H9 (cell line): ENCODE data around the gene CAPN6. TPM values are rescaled to one million over a fixed set of nuclear protein-coding genes. Genes with fewer than 3 reads are reported as not detected.

Experiments used
- DNase-seq: peaks from one replicate; pipeline ENCODE4 v3.0.0-alpha.2; 2017
- H2AFZ ChIP-seq: one replicate; pipeline ENCODE4 v1.6.1; 2013; ENCODE audit warnings: mild to moderate bottlenecking, low read length, control low read depth, moderate library complexity
- H2AK5ac ChIP-seq: 2 replicates; pipeline ENCODE4 v1.6.1; 2013; ENCODE audit warnings: low read length, control low read depth, mixed read lengths; ENCODE audit not compliant: insufficient read length
- H2BK120ac ChIP-seq: one replicate; pipeline ENCODE4 v1.6.1; 2013; ENCODE audit warnings: low read depth, mild to moderate bottlenecking, low read length, control low read depth, inconsistent platforms; ENCODE audit not compliant: poor library complexity, severe bottlenecking
- H2BK12ac ChIP-seq: 2 replicates; pipeline ENCODE4 v1.6.1; 2013; ENCODE audit warnings: low read length, control low read depth, mixed read lengths, low read depth; ENCODE audit not compliant: insufficient read length
- H2BK15ac ChIP-seq: 2 replicates; pipeline ENCODE4 v1.6.1; 2013; ENCODE audit warnings: low read depth, low read length, control low read depth
- H2BK20ac ChIP-seq: one replicate; pipeline ENCODE4 v1.6.1; 2013; ENCODE audit warnings: low read depth, mild to moderate bottlenecking, low read length, control low read depth, inconsistent platforms; ENCODE audit not compliant: poor library complexity, severe bottlenecking
- H2BK5ac ChIP-seq: 2 replicates; pipeline ENCODE4 v1.6.1; 2013; ENCODE audit warnings: low read length, control low read depth, mixed read lengths; ENCODE audit not compliant: insufficient read length
- H3K14ac ChIP-seq: 2 replicates; pipeline ENCODE4 v1.6.1; 2013; ENCODE audit warnings: low read length, control low read depth; ENCODE audit not compliant: insufficient read depth
- H3K18ac ChIP-seq: 2 replicates; pipeline ENCODE4 v1.6.1; 2013; ENCODE audit warnings: low read depth, mild to moderate bottlenecking, mixed read lengths, low read length, control low read depth; ENCODE audit not compliant: insufficient read length
- H3K23ac ChIP-seq: 2 replicates; pipeline ENCODE4 v1.6.1; 2013; ENCODE audit warnings: low read length, control low read depth, mixed read lengths, low read depth; ENCODE audit not compliant: insufficient read length
- H3K23me2 ChIP-seq: 2 replicates; pipeline ENCODE4 v1.6.1; 2013; ENCODE audit warnings: low read depth, mild to moderate bottlenecking, mixed read lengths, low read length, control low read depth; ENCODE audit not compliant: insufficient read length, poor library complexity, severe bottlenecking
- H3K27ac ChIP-seq: 2 replicates; pipeline ENCODE4 v1.5.1; 2013; ENCODE audit warnings: low read length, control low read depth, mixed read lengths, low read depth; ENCODE audit not compliant: insufficient read length
- H3K27me3 ChIP-seq: 2 replicates; pipeline ENCODE4 v1.6.1; 2013; ENCODE audit warnings: low read length, control low read depth, inconsistent platforms; ENCODE audit not compliant: insufficient read depth
- H3K4ac ChIP-seq: 2 replicates; pipeline ENCODE4 v1.6.1; 2013; ENCODE audit warnings: low read depth, mild to moderate bottlenecking, control low read depth, inconsistent platforms, low read length, moderate library complexity
- H3K4me1 ChIP-seq: 2 replicates; pipeline ENCODE4 v1.6.1; 2013; ENCODE audit warnings: low read length, control low read depth, inconsistent platforms; ENCODE audit not compliant: insufficient read depth
- H3K4me2 ChIP-seq: 2 replicates; pipeline ENCODE4 v1.6.1; 2013; ENCODE audit warnings: low read length, control low read depth, mixed read lengths; ENCODE audit not compliant: insufficient read length, insufficient read depth
- H3K56ac ChIP-seq: 2 replicates; pipeline ENCODE4 v1.6.1; 2013; ENCODE audit warnings: low read depth, mild to moderate bottlenecking, mixed read lengths, low read length, control low read depth; ENCODE audit not compliant: insufficient read length
- H3K79me1 ChIP-seq: 2 replicates; pipeline ENCODE4 v1.6.1; 2013; ENCODE audit warnings: low read depth, mild to moderate bottlenecking, moderate library complexity, low read length, control low read depth, inconsistent platforms; ENCODE audit not compliant: insufficient read depth, poor library complexity, severe bottlenecking
- H3K79me2 ChIP-seq: 2 replicates; pipeline ENCODE4 v1.6.1; 2013; ENCODE audit warnings: low read length, control low read depth, inconsistent platforms; ENCODE audit not compliant: insufficient read depth
- H3K9ac ChIP-seq: 2 replicates; pipeline ENCODE4 v1.6.1; 2013; ENCODE audit warnings: low read length, control low read depth, mixed read lengths; ENCODE audit not compliant: insufficient read length; ENCODE audit errors: extremely low read depth
- H3K9me3 ChIP-seq: one replicate; pipeline ENCODE4 v1.6.1; 2013; ENCODE audit warnings: low read depth, low read length, inconsistent platforms; ENCODE audit not compliant: control insufficient read depth
- H3T11ph ChIP-seq: one replicate; pipeline ENCODE4 v1.6.1; 2013; ENCODE audit warnings: mild to moderate bottlenecking, low read length, control low read depth, inconsistent platforms
- H4K20me1 ChIP-seq: one replicate; pipeline ENCODE4 v1.6.1; 2013; ENCODE audit not compliant: control insufficient read depth, insufficient read length, insufficient read depth
- H4K5ac ChIP-seq: 2 replicates; pipeline ENCODE4 v1.6.1; 2013; ENCODE audit warnings: low read depth, mild to moderate bottlenecking, mixed read lengths, low read length, control low read depth; ENCODE audit not compliant: insufficient read length
- H4K8ac ChIP-seq: replicated peaks from 2 replicates; pipeline ENCODE4 v1.6.1; 2013; ENCODE audit warnings: low read length, control low read depth, mixed read lengths, low read depth; ENCODE audit not compliant: insufficient read length
- H4K91ac ChIP-seq: 2 replicates; pipeline ENCODE4 v1.6.1; 2013; ENCODE audit warnings: low read depth, mild to moderate bottlenecking, moderate library complexity, mixed read lengths, low read length, control low read depth; ENCODE audit not compliant: insufficient read length
- H3K27ac Mint-ChIP-seq, 3 experiments: 2 replicates in 2 of 3; 3 replicates in 1 of 3; pipeline ENCODE4 v1.8.0; 2020 to 2021; ENCODE audit warnings: mixed read lengths in 3 of 3, mild to moderate bottlenecking in 1 of 3, moderate library complexity in 1 of 3
- H3K27me3 Mint-ChIP-seq: 2 replicates; pipeline ENCODE4 v1.8.0; 2021; ENCODE audit warnings: low read depth, mild to moderate bottlenecking, moderate library complexity, mixed read lengths
- H3K36me3 Mint-ChIP-seq, 3 experiments: 2 replicates in 2 of 3; 3 replicates in 1 of 3; pipeline ENCODE4 v1.8.0; 2020 to 2021; ENCODE audit warnings: low read depth in 3 of 3, mixed read lengths in 3 of 3; ENCODE audit not compliant: insufficient read depth in 1 of 3
- H3K4me1 Mint-ChIP-seq, 2 experiments: 2 replicates each; pipeline ENCODE4 v1.8.0; 2020; ENCODE audit warnings: mixed read lengths in 2 of 2
- H3K4me3 Mint-ChIP-seq, 2 experiments: 2 replicates in 1 of 2; 3 replicates in 1 of 2; pipeline ENCODE4 v1.8.0; 2020 to 2021; ENCODE audit warnings: mild to moderate bottlenecking in 2 of 2, mixed read lengths in 2 of 2, moderate library complexity in 1 of 2
- H3K9me3 Mint-ChIP-seq, 2 experiments: 2 replicates in 1 of 2; 3 replicates in 1 of 2; pipeline ENCODE4 v1.8.0; 2020; ENCODE audit warnings: mild to moderate bottlenecking in 2 of 2, mixed read lengths in 2 of 2, moderate library complexity in 1 of 2
- WGBS: extraction: QIAGEN DNeasy Blood & Tissue Kit; methylation state at CpG from one replicate; pipeline ENCODE4 v1.1.7; 2013; ENCODE audit warnings: missing lambda C conversion rate, low lambda C conversion rate, mixed read lengths; ENCODE audit not compliant: insufficient read length; ENCODE audit errors: extremely low coverage; 5-methylcytosine and 5-hydroxymethylcytosine counted together
- total RNA-seq: library from RNA; stranded (reverse); gene quantifications from 2 replicates; pipeline ENCODE4 v1.2.1, GENCODE V29; 2021
- TF ChIP-seq, protein P1 (sequence below): fragments of 200-600 bp; sonication (generic); conservative IDR thresholded peaks from 3 replicates; pipeline ENCODE4 v1.8.0; 2021; ENCODE audit warnings: antibody characterized with exemption, mild to moderate bottlenecking

CAPN6 gene
- total RNA-seq, 1 experiment from 2014 or later = 7.2 TPM

GRCh38 chrX:111262086-111262485 is 8.2 kb downstream of the CAPN6 start:
- Mint-ChIP-seq H3K4me3 (no peak overlapping the region), H3K27ac (no peak overlapping the region), H3K4me1 (peaks cover 5 to 13% of the 10 kb centered on the region in 2 experiments; a peak in 2 of 4 replicates), H3K27me3 (no peaks in the 10 kb centered on the region), H3K36me3 (no peaks in the 10 kb centered on the region), H3K9me3 (no peaks in the 10 kb centered on the region)
- Histone ChIP-seq H3K9ac (no peak overlapping the region), H3K14ac (no peak overlapping the region), H3K27ac (no peak overlapping the region), H3K18ac (no peak overlapping the region), H3K79me1 (no peaks in the 10 kb centered on the region), H4K8ac (no peak overlapping the region), H3K27me3 (no peaks in the 10 kb centered on the region), H3K4ac (no peak overlapping the region), H3T11ph (no peak overlapping the region), H3K23ac (no peak overlapping the region), H2BK12ac (no peak overlapping the region), H2AFZ (no peak overlapping the region), H2BK15ac (no peak overlapping the region), H2BK5ac (no peak overlapping the region), H3K4me1 (no peaks in the 10 kb centered on the region), H3K9me3 (no peaks in the 10 kb centered on the region), H2BK20ac (no peak overlapping the region), H3K56ac (no peak overlapping the region), H2AK5ac (no peak overlapping the region), H4K91ac (no peak overlapping the region), H3K4me2 (no peak overlapping the region), H4K20me1 (no peaks in the 10 kb centered on the region), H4K5ac (no peak overlapping the region), H2BK120ac (no peak overlapping the region), H3K23me2 (no peaks in the 10 kb centered on the region), H3K79me2 (no peaks in the 10 kb centered on the region)
- DNase-seq = no peak
- TF ChIP-seq, protein P1, sequence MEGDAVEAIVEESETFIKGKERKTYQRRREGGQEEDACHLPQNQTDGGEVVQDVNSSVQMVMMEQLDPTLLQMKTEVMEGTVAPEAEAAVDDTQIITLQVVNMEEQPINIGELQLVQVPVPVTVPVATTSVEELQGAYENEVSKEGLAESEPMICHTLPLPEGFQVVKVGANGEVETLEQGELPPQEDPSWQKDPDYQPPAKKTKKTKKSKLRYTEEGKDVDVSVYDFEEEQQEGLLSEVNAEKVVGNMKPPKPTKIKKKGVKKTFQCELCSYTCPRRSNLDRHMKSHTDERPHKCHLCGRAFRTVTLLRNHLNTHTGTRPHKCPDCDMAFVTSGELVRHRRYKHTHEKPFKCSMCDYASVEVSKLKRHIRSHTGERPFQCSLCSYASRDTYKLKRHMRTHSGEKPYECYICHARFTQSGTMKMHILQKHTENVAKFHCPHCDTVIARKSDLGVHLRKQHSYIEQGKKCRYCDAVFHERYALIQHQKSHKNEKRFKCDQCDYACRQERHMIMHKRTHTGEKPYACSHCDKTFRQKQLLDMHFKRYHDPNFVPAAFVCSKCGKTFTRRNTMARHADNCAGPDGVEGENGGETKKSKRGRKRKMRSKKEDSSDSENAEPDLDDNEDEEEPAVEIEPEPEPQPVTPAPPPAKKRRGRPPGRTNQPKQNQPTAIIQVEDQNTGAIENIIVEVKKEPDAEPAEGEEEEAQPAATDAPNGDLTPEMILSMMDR = no peak
- WGBS = no CpG with 5 or more reads among the region's 3 CpGs
